Omental fat pad (tissue), 4 donors: ENCODE results near the gene ZGLP1. TPM values are rescaled to one million over a fixed set of nuclear protein-coding genes. Genes with fewer than 3 reads are reported as not detected.
"Not testable (repeated sequence)": the region's sequence is repeated elsewhere in the genome, so short reads cannot be mapped to it uniquely, and the experiment has no call there.

Source experiments
- ATAC-seq: fragments of 150-250 bp; one replicate; pipeline ENCODE4 v1.9.1; 2016; ENCODE audit warnings: mild to moderate bottlenecking, moderate library complexity; ENCODE audit not compliant: low FRiP score
- DNase-seq: peaks from one replicate; pipeline ENCODE4 v3.0.0-alpha.2; 2019; ENCODE audit warnings: low spot score
- total RNA-seq, 4 donors: library from RNA; depleted of rRNA; stranded (reverse); fragments of >200 nt; gene quantifications; one replicate each; pipeline ENCODE4 v1.1.0, GENCODE V29; 2016
- TF ChIP-seq, protein P1 (sequence below), 3 donors: fragments of 450-650 bp; IDR thresholded peaks; one replicate each; pipeline ENCODE4 v1.5.1; 2016 to 2017; ENCODE audit warnings: antibody characterized with exemption in 3 of 3, mild to moderate bottlenecking in 3 of 3, moderate library complexity in 2 of 3

Gene ZGLP1
- total RNA-seq, 4 donors from 2014 or later, result 0.19 to 2.4 (median 0.94) TPM

DNA sequence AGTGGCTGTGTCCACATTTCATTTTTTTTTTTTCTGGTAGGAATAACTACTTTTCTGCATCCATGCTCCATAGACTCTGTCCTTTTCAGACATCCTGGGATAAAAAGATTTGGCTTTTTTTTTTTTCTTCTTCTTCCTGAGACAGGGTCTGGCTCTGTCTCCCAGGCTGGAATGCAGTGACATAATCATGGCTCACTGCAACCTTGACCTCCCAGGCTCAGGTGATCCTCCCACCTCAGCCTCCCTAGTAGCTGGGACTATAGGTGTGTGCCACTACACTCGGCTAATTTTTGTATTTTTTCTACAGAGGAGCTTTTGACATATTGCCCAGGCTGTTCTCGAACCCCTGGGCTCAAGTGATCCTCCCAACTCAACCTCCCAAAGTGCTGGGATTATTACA is 33.9 kb upstream of the ZGLP1 start:
- ATAC-seq, result no peak
- TF ChIP-seq, protein P1, sequence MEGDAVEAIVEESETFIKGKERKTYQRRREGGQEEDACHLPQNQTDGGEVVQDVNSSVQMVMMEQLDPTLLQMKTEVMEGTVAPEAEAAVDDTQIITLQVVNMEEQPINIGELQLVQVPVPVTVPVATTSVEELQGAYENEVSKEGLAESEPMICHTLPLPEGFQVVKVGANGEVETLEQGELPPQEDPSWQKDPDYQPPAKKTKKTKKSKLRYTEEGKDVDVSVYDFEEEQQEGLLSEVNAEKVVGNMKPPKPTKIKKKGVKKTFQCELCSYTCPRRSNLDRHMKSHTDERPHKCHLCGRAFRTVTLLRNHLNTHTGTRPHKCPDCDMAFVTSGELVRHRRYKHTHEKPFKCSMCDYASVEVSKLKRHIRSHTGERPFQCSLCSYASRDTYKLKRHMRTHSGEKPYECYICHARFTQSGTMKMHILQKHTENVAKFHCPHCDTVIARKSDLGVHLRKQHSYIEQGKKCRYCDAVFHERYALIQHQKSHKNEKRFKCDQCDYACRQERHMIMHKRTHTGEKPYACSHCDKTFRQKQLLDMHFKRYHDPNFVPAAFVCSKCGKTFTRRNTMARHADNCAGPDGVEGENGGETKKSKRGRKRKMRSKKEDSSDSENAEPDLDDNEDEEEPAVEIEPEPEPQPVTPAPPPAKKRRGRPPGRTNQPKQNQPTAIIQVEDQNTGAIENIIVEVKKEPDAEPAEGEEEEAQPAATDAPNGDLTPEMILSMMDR (IDR thresholded peaks at IDR 0.05), result no peak
- DNase-seq, result no peak

DNA sequence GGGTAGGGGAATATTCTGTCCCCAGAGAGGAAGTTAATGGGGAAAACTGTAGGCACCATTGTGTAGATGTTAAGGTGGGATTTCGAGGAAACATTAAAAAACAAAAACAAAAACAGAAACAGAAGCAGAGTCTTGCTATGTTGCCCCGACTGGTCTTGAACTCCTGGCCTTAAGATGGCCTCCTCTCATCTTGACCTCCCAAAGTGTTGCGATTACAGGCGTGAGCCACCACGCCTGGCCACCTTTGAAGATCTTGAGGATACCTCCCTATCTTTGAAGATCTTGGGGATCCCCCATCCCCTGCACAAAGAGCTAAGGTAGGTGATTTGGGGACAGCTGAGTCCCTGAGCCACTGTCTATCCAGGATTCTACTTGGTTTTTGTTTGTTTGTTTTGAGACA is 30.4 kb upstream of the ZGLP1 start:
- DNase-seq, result no peak
- ATAC-seq, result no peak
- TF ChIP-seq, protein P1 (IDR thresholded peaks at IDR 0.05), result no peak

DNA sequence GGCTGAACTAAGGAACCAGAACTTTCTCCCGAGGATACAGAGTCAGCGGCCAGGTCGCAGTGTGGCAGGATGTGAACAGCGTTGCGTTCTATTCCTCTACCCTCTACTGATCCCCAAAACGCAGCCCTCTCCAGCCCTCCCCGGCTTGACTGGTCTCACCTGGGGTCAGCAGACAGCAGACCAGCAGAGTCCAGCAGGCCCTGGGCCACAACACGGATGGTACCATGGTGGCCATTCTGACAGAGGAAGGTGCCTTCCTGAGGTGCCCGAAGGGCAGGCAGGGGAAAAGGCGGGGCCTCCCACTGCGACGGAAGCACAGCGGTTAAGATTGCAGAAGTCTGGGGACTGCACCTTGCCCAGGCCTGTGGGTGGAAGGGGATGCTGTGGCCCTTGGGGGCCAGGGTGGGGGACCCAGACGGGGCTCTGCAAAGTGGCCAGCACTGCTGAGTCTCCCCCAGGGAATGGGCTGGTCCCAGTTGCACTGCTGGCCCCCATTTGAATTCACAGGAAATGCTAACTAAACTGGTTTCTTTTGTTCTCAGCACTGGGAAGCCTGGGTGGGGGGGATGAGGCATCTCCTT is 29.9 kb upstream of the ZGLP1 start, which contains the start of gene ICAM3:
Gene ICAM3, minus strand, starts transcription at position 245 of the 581 bp plus-strand sequence. Its CDS starts 10 bp downstream, at position 235.
- ATAC-seq, result no peak
- TF ChIP-seq, protein P1 (IDR thresholded peaks at IDR 0.05), result no peak
- no peak for DNase-seq

DNA sequence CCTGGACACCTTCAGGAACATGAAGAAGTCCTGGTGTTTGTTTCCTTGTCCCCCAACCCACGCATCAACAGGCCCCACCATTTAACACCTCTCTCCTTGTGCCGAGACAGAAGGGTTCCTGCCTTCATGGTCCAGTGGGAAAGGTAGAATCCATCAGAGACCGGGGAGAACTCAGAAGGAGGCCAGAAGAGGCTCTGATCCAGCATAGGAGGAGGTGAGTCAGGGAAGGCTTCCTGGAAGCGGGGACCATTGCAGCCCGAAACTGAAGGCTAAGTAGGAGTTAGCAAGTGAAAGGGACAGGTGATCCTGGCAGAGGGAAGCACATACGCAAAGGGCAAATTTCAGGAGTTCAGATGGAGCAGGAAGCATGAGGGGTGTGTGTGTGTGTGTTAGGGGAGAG is 29.3 kb upstream of the ZGLP1 start:
- ATAC-seq, result no peak
- TF ChIP-seq, protein P1 (IDR thresholded peaks at IDR 0.05), result no peak
- DNase-seq, result no peak

DNA sequence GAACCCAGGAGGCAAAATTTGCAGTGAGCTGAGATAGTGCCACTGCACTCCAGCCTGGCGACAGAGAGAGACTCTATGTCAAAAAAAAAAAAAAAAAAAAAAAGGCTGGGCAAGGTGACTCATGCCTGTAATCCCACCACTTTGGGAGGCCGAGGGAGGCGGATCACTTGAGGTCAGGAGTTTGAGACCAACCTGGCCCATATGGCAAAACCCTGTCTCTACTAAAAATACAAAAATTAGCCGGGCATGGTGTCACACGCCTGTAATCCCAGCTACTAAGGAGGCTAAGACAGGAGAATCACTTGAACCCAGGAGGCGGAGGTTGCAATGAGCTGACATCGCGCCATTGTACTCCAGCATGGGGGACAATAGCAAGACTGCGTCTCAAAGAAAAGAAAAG is 27.1 kb upstream of the ZGLP1 start:
- not testable (repeated sequence) for DNase-seq, ATAC-seq

DNA sequence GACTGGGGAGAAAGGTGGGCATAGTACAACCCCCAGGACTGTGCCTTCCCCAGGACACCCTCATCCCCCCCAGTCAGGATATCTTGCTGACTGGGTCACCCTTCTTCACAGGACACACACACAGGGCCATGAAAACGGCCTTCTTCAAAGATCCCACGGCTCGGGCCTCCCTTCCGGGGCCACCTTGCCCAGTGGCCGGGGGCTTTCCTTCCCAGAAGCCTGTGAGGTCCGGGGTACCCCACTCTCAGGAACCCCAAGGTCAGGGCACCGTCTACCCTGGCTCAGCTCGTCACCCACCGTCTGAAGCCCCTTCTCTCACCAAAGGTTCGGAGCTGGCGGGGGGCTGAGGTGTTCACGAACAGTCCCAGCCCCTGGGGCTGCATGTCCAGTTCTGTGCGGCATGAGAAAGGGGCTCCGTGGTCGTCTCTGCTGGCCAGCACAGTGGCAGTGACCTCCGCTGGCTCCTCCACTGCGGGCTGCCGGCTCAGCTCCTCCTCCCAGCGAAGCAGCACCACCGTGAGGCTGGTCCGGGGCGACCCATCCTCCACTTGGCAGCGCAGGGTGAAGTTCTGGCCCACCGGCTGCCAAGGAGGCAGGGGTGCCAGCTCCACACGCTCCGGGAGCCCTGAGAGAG is 25.9 kb upstream of the ZGLP1 start:
- no peak for ATAC-seq
- no peak for DNase-seq
- TF ChIP-seq, protein P1 (IDR thresholded peaks at IDR 0.05), result no peak

DNA sequence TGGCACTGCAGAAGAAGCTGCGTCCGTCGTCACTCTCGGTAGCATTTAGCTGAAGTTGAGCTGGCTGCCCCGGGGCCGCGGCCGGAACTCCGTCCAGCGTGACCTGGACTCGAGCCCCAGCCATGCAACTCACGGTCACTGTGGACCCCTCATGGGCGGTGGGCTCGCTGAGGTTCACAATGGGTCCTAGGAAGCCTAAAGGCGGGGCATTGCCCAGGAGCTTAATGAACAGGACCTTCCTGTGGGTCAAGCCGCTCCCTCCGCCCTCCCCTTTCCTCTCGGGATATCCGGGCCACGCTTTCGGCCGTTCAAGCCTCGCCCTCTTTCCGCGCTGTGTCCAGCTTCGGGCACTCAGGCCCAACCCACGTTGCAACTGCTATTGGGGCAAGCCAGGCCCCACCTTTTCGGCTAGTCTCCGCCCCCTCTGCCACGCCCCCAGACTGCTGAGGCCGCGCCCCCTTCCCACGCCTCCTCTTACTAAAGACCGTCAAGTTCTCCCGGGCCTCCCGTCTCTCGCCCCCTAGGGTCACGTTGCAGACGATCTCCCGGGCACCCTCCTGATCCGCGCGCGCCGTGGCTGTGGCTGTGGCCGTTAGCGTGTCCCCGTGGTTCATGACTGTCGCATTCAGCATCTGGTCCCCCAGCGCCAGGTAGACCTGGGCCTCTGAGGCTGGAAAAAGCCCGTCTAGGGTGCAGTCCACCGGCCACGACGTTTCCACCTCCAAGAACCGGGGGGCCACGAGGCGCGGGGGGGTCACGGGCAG is 25.2 kb upstream of the ZGLP1 start:
- TF ChIP-seq, protein P1 (IDR thresholded peaks at IDR 0.05), result no peak
- DNase-seq, result peak; percentile 82
- peak; percentile 85 for ATAC-seq
